ENCODE data around the gene CAPZB. TPM values are rescaled to one million over a fixed set of nuclear protein-coding genes. Genes with fewer than 3 reads are reported as not detected.

CAPZB gene
- total and polyA plus RNA-seq, 2 of the 4 experiments (the other 2 are of a cell fraction): 216 to 304 TPM

- Histone ChIP-seq H3K9ac (ENCODE audit: low read depth, low read length) (peak overlapping the region; percentile 97), H2BK120ac (ENCODE audit: low read depth, low read length) (no peak overlapping the region), H4K8ac (ENCODE audit: low read depth in 2 of 2, low read length in 2 of 2) (no peak overlapping the region), H3K56ac (ENCODE audit: extremely low read depth, insufficient read depth, low read length) (no peak overlapping the region), H3K23ac (ENCODE audit: low read depth, low read length) (peak overlapping the region; percentile 21), H4K91ac (ENCODE audit: insufficient read depth, low read depth, low read length) (no peak overlapping the region), H2BK20ac (ENCODE audit: low read depth, low read length) (no peak overlapping the region), H4K20me1 (ENCODE audit: insufficient read depth, low read length) (peaks cover 68% of the 10 kb centered on the region), H3K27ac (ENCODE audit: insufficient read depth, low read length) (peak overlapping the region; percentile 26; the same call in 1 of the 2 replicates), H2AFZ (replicated peaks; ENCODE audit: low read length, poor library complexity) (no peak overlapping the region), H3K4me1 (ENCODE audit: control insufficient read depth, insufficient read depth, low read length) (peaks cover 36% of the 10 kb centered on the region), H2AK5ac (ENCODE audit: low read depth, low read length) (no peak overlapping the region; the same call in 1 of the 2 replicates), H2BK15ac (ENCODE audit: low read depth, low read length) (no peak overlapping the region), H3K36me3 (ENCODE audit: control insufficient read depth, insufficient read depth, low read length) (peaks cover 18% of the 10 kb centered on the region), H2BK5ac (ENCODE audit: low read depth, low read length, poor library complexity, severe bottlenecking) (no peak overlapping the region), H2AK9ac (replicated peaks; ENCODE audit: low read depth, low read length, poor library complexity) (no peak overlapping the region), H3K18ac (ENCODE audit: low read depth, low read length) (no peak overlapping the region), H3K9me1 (ENCODE audit: insufficient read depth, low read length) (peaks cover 47% of the 10 kb centered on the region), H3K4me3 (ENCODE audit: insufficient read depth, low read depth, low read length) (no peak overlapping the region; the same call in 1 of the 2 replicates), H3K27me3 (ENCODE audit: control insufficient read depth, insufficient read depth, low read length) (no peaks in the 10 kb centered on the region), H4K5ac (ENCODE audit: low read depth, low read length) (no peak overlapping the region), H3K4ac (ENCODE audit: low read depth, low read length) (no peak overlapping the region), H3K4me2 (ENCODE audit: low read depth, low read length) (peak overlapping the region; percentile 93; the same call in 1 of the 2 replicates), H3K14ac (replicated peaks; ENCODE audit: low read depth, low read length) (peak overlapping the region; percentile 8), H3K9me3 (ENCODE audit: control insufficient read depth, insufficient read depth, low read length) (no peaks in the 10 kb centered on the region), H3K79me1 (ENCODE audit: low read depth in 1 of 2, low read length in 2 of 2) (peaks cover 7 to 79% of the 10 kb centered on the region in 2 experiments)
- WGBS, 2 experiments (ENCODE audit: extremely low coverage in 2 of 2, insufficient read length in 1 of 2): no CpG with 5 or more reads among the region's 3 CpGs
- ChIA-PET POLR2A (ENCODE audit: unreplicated experiment) (no interaction called here), CTCF (interaction anchor here (0.7 to 1.1 kb wide), 2 partner anchors 84 to 85 kb away, joined by 3 read pairs; no protein-coding TSS in a partner anchor)
- TF ChIP-seq, protein P1, sequence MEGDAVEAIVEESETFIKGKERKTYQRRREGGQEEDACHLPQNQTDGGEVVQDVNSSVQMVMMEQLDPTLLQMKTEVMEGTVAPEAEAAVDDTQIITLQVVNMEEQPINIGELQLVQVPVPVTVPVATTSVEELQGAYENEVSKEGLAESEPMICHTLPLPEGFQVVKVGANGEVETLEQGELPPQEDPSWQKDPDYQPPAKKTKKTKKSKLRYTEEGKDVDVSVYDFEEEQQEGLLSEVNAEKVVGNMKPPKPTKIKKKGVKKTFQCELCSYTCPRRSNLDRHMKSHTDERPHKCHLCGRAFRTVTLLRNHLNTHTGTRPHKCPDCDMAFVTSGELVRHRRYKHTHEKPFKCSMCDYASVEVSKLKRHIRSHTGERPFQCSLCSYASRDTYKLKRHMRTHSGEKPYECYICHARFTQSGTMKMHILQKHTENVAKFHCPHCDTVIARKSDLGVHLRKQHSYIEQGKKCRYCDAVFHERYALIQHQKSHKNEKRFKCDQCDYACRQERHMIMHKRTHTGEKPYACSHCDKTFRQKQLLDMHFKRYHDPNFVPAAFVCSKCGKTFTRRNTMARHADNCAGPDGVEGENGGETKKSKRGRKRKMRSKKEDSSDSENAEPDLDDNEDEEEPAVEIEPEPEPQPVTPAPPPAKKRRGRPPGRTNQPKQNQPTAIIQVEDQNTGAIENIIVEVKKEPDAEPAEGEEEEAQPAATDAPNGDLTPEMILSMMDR (conservative IDR thresholded peaks at IDR 0.05; ENCODE audit: low read depth, low read length): no peak
- TF ChIP-seq FOS (IDR thresholded peaks at IDR 0.05; ENCODE audit: low read depth, low read length) (no peak), CHD1 (IDR thresholded peaks at IDR 0.05; ENCODE audit: low read depth, low read length) (no peak), MAFK (IDR thresholded peaks at IDR 0.05; ENCODE audit: low read depth, low read length) (no peak)
- TF ChIP-seq, protein P2, sequence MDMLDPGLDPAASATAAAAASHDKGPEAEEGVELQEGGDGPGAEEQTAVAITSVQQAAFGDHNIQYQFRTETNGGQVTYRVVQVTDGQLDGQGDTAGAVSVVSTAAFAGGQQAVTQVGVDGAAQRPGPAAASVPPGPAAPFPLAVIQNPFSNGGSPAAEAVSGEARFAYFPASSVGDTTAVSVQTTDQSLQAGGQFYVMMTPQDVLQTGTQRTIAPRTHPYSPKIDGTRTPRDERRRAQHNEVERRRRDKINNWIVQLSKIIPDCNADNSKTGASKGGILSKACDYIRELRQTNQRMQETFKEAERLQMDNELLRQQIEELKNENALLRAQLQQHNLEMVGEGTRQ (IDR thresholded peaks at IDR 0.05; ENCODE audit: low read depth, low read length): no peak
- BruUV-seq (replicated peaks): no TSS peak
- DNase-seq (no peak), ATAC-seq (ENCODE audit: low read depth) (no peak)
- in situ Hi-C loops (cut with MboI; ENCODE audit: low sequenced_read_pairs) (loop anchor here (10.0 kb wide), 1 partner anchor 162 kb away; the partner anchor contains the start of gene NBL1), intact Hi-C loops (cut with micrococcal nuclease) (no loop called here), dilution Hi-C loops (cut with HindIII; ENCODE audit: low sequenced_read_pairs, unreplicated experiment) (no loop called here)
Measured at GRCh38 chr1:19483261-19483660, 2.1 kb downstream of the CAPZB start.
